ENCODE measurements around the gene RASSF9. TPM values are rescaled to one million over a fixed set of nuclear protein-coding genes. Genes with fewer than 3 reads are reported as not detected.

RASSF9 gene
- total RNA-seq, 3 donors from 2014 or later, result 0.49 to 1.4 (median 1.1) TPM

GRCh38 chr12:85829391-85829790 is 6.8 kb downstream of the RASSF9 start:
- ATAC-seq (no peak), DNase-seq (no peak)
- Histone ChIP-seq H3K4me3 (no peak overlapping the region), H3K36me3 (ENCODE audit: low read depth) (no peaks in the 10 kb centered on the region), H3K4me1 (ENCODE audit: low read depth) (no peaks in the 10 kb centered on the region), H3K9me3 (no peaks in the 10 kb centered on the region)
- intact Hi-C loops (cut with DNase I, micrococcal nuclease), result no loop called here
- TF ChIP-seq, protein P1, sequence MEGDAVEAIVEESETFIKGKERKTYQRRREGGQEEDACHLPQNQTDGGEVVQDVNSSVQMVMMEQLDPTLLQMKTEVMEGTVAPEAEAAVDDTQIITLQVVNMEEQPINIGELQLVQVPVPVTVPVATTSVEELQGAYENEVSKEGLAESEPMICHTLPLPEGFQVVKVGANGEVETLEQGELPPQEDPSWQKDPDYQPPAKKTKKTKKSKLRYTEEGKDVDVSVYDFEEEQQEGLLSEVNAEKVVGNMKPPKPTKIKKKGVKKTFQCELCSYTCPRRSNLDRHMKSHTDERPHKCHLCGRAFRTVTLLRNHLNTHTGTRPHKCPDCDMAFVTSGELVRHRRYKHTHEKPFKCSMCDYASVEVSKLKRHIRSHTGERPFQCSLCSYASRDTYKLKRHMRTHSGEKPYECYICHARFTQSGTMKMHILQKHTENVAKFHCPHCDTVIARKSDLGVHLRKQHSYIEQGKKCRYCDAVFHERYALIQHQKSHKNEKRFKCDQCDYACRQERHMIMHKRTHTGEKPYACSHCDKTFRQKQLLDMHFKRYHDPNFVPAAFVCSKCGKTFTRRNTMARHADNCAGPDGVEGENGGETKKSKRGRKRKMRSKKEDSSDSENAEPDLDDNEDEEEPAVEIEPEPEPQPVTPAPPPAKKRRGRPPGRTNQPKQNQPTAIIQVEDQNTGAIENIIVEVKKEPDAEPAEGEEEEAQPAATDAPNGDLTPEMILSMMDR (IDR thresholded peaks at IDR 0.05), result no peak

GRCh38 chr12:85828576-85828975 is 7.6 kb downstream of the RASSF9 start:
- Histone ChIP-seq H3K4me1 (ENCODE audit: low read depth) (no peaks in the 10 kb centered on the region), H3K9me3 (no peaks in the 10 kb centered on the region), H3K4me3 (no peak overlapping the region), H3K36me3 (ENCODE audit: low read depth) (no peaks in the 10 kb centered on the region)
- ATAC-seq, result no peak
- TF ChIP-seq, protein P1 (IDR thresholded peaks at IDR 0.05), result no peak
- intact Hi-C loops (cut with DNase I, micrococcal nuclease), result no loop called here
- DNase-seq, result no peak

DNA sequence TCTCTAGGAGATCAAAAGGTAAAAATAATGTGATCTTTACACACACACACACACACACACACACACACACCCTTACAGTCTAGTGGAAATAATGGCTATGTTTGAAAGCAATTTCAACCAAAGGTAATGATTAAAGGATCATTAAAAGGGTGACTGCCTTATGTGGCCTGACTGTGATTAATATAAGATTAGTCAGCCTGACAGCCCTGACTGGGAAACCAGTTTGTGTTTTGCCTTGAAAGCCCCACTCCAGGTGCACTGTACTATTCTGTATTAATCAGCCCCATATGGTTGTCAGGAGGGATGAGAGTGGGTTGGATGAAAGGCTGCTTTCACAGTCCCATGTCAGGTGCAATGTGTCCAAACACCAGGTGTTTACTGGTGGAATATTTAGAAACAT is 10.5 kb downstream of the RASSF9 start:
- TF ChIP-seq, protein P1 (IDR thresholded peaks at IDR 0.05), result no peak
- no peaks in the 10 kb centered on the region for H3K36me3 ChIP-seq (ENCODE audit: low read depth)
- H3K4me1 ChIP-seq (ENCODE audit: low read depth), result no peaks in the 10 kb centered on the region
- intact Hi-C loops (cut with DNase I, micrococcal nuclease), result no loop called here
- ATAC-seq (no peak), DNase-seq (no peak)
- H3K9me3 ChIP-seq, result no peaks in the 10 kb centered on the region
- H3K4me3 ChIP-seq, result no peak overlapping the region

- Histone ChIP-seq H3K4me1 (ENCODE audit: low read depth) (no peaks in the 10 kb centered on the region), H3K36me3 (ENCODE audit: low read depth) (no peaks in the 10 kb centered on the region), H3K9me3 (no peaks in the 10 kb centered on the region), H3K4me3 (no peak overlapping the region)
- TF ChIP-seq, protein P1 (IDR thresholded peaks at IDR 0.05), result no peak
- DNase-seq (no peak), ATAC-seq (no peak)
- intact Hi-C loops (cut with DNase I, micrococcal nuclease), result no loop called here
Observed at GRCh38 chr12:85823436-85824180, 12.6 kb downstream of the RASSF9 start.

DNA sequence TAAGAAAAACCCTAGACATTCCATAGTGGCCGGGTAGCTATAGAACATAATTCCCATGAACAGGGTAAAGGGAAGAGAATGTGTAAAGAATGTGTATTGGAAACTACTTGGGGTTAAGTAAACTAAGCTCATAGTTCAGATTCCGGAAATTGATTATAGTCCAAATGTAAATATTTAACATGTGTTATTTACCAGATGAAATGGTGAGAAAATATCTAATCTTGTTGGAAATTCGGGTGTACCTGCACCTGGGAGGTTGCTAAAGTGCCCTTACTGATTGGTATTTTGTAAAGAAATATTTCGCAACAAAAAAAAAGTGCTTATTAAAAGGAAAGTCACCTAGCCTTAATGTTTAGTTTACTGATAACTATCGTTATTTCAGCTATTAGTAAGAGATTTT is 14.4 kb downstream of the RASSF9 start:
- DNase-seq, result no peak
- H3K9me3 ChIP-seq, result no peaks in the 10 kb centered on the region
- TF ChIP-seq, protein P1 (IDR thresholded peaks at IDR 0.05), result no peak
- H3K4me3 ChIP-seq, result no peak overlapping the region
- ATAC-seq, result no peak
- H3K4me1 ChIP-seq (ENCODE audit: low read depth), result no peaks in the 10 kb centered on the region
- intact Hi-C loops (cut with DNase I, micrococcal nuclease), result no loop called here
- no peaks in the 10 kb centered on the region for H3K36me3 ChIP-seq (ENCODE audit: low read depth)
